ENCODE measurements around the gene CES2.

Gene CES2

GRCh38 chr16:66918803-66919568 lies 16.3 kb upstream of the CES2 start, which contains the start of gene CDH16:
TSS of gene CDH16 (minus strand) at chr16:66918885. CDS start at chr16:66918065, 820 bp downstream.
- DNase-seq, result no peak

GRCh38 chr16:66919569-66920298 lies 15.6 kb upstream of the CES2 start:
- no peak for DNase-seq

- no peak for DNase-seq
Measured at GRCh38 chr16:66920299-66920590, 15.1 kb upstream of the CES2 start.

GRCh38 chr16:66920924-66921680 lies 14.2 kb upstream of the CES2 start:
- DNase-seq, result no peak

GRCh38 chr16:66921729-66922450 lies 13.4 kb upstream of the CES2 start:
- no peak for DNase-seq

- DNase-seq, result no peak
Measured at GRCh38 chr16:66923247-66923731, 12.0 kb upstream of the CES2 start.

- no peak for DNase-seq
Measured at GRCh38 chr16:66923866-66924265, 11.4 kb upstream of the CES2 start.

GRCh38 chr16:66924527-66925321 lies 10.6 kb upstream of the CES2 start:
- DNase-seq, result no peak

GRCh38 chr16:66925322-66925840 lies 9.9 kb upstream of the CES2 start, which contains the start of gene RRAD:
TSS of gene RRAD (minus strand) at chr16:66925535. CDS start at chr16:66925179, 356 bp downstream.
- no peak for DNase-seq

GRCh38 chr16:66926171-66926947 lies 9.0 kb upstream of the CES2 start:
- no peak for DNase-seq

- DNase-seq, result no peak
Measured at GRCh38 chr16:66926961-66927436, 8.3 kb upstream of the CES2 start.

- no peak for DNase-seq
Measured at GRCh38 chr16:66927918-66928649, 7.2 kb upstream of the CES2 start.

- no peak for DNase-seq
Measured at GRCh38 chr16:66928702-66929388, 6.5 kb upstream of the CES2 start.

GRCh38 chr16:66930189-66930588 lies 5.1 kb upstream of the CES2 start:
- DNase-seq, result no peak

- DNase-seq, result no peak
Measured at GRCh38 chr16:66931665-66932064, 3.7 kb upstream of the CES2 start.

GRCh38 chr16:66932076-66932475 lies 3.2 kb upstream of the CES2 start:
- no peak for DNase-seq

GRCh38 chr16:66933776-66934137 lies 1.6 kb upstream of the CES2 start:
- no peak for DNase-seq

GRCh38 chr16:66934138-66934838 lies 1.0 kb upstream of the CES2 start, which contains the start of gene CIAO2B:
TSS of gene CIAO2B (minus strand) at chr16:66934402. CDS start at chr16:66934364, 38 bp downstream.
- peak; percentile 93 for DNase-seq
